Measurements from ENCODE around the gene ANO10. TPM values are rescaled to one million over a fixed set of nuclear protein-coding genes. Genes with fewer than 3 reads are reported as not detected.

Gene ANO10
- total RNA-seq, 1 donor from 2014 or later: 56.9 TPM

Other genes with a start within 250 kb of the ANO10 start
- gene ABHD5, start 68.9 kb upstream of the ANO10 start, total RNA-seq: 12.3 to 17.4 TPM (median 12.7 TPM) in 3 replicates